Peyer's patch (tissue), 4 donors: ENCODE data around the gene TBX5.

ENCODE experiments used
- POLR2A ChIP-seq, 2 donors: fragments of 450-650 bp; IDR thresholded peaks; one replicate each; pipeline ENCODE4 v1.5.1; 2017; ENCODE audit warnings: antibody characterized with exemption in 2 of 2, mild to moderate bottlenecking in 2 of 2, moderate library complexity in 2 of 2
- TF ChIP-seq, protein P1 (sequence below), 6 experiments: fragments of 450-650 bp in 4 of 6; fragments of 200-600 bp in 2 of 6; sonication (generic) in 1 of 6; IDR thresholded peaks; one replicate each; pipeline ENCODE4 v1.5.1; 2017 to 2019; ENCODE audit warnings: antibody characterized with exemption in 6 of 6, mild to moderate bottlenecking in 3 of 6, moderate library complexity in 1 of 6

DNA sequence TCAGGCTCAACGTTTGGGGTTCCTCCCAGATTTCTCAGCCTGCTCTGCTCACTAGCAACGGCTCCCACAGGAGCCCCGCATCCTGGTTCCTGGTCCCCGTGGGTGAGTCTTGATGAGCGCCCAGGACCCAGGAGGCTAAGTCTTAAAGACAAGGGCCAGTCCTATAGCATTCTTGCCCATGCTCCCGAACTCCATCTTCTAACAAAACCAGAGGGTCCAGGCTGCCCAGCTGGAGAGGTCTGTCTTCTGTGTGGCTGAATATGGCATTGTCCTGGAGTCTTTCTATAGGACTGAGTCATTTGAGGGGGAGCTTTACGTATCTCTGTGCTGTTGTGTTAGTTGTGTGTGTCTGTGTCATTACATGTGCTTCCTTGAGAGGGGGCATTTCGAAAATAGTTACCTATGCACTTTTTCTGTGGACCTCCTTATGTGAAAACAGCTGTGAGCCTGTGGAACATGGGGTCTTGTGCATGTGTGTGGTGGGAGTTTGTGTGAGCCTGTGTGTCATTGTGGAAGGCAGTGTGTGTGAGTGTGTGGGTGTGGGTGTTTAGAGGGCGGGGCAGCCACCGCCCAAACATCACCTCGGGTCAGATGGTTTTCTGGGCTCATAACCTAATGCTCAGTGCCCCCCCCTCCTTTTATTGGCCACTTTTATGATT is 9.1 kb upstream of the TBX5 start:
- TF ChIP-seq, protein P1, sequence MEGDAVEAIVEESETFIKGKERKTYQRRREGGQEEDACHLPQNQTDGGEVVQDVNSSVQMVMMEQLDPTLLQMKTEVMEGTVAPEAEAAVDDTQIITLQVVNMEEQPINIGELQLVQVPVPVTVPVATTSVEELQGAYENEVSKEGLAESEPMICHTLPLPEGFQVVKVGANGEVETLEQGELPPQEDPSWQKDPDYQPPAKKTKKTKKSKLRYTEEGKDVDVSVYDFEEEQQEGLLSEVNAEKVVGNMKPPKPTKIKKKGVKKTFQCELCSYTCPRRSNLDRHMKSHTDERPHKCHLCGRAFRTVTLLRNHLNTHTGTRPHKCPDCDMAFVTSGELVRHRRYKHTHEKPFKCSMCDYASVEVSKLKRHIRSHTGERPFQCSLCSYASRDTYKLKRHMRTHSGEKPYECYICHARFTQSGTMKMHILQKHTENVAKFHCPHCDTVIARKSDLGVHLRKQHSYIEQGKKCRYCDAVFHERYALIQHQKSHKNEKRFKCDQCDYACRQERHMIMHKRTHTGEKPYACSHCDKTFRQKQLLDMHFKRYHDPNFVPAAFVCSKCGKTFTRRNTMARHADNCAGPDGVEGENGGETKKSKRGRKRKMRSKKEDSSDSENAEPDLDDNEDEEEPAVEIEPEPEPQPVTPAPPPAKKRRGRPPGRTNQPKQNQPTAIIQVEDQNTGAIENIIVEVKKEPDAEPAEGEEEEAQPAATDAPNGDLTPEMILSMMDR (IDR thresholded peaks at IDR 0.05), result no peak
- TF ChIP-seq POLR2A (IDR thresholded peaks at IDR 0.05), result no peak
